OCI-LY1 (cell line): ENCODE measurements around the gene CTPS1.

Experiments
- H2AFZ ChIP-seq: fragments of 200-600 bp; sonication (generic), shearing (Covaris generic); 2 replicates; pipeline ENCODE4 v1.6.0; 2014; ENCODE audit warnings: antibody characterized with exemption, mild to moderate bottlenecking, low read length
- H3F3A ChIP-seq: fragments of 200-600 bp; sonication (generic), shearing (Covaris generic); 2 replicates; pipeline ENCODE4 v1.6.0; 2014; ENCODE audit warnings: mild to moderate bottlenecking, antibody characterized with exemption, low read length, moderate library complexity; ENCODE audit not compliant: insufficient read depth
- H3K27ac ChIP-seq: fragments of 200-600 bp; sonication (generic); 2 replicates; pipeline ENCODE4 v1.5.1; 2014; ENCODE audit warnings: low read length, mixed run types, mild to moderate bottlenecking, low read depth; ENCODE audit not compliant: poor library complexity, severe bottlenecking
- H3K27me3 ChIP-seq: fragments of 200-600 bp; sonication (generic); 2 replicates; pipeline ENCODE4 v1.6.0; 2014; ENCODE audit warnings: antibody characterized with exemption, mild to moderate bottlenecking, low read length, moderate library complexity; ENCODE audit not compliant: insufficient read depth
- H3K36me3 ChIP-seq: fragments of 200-600 bp; sonication (generic); 2 replicates; pipeline ENCODE4 v1.6.1; 2014; ENCODE audit warnings: mild to moderate bottlenecking, antibody characterized with exemption, low read length, moderate library complexity, mixed read lengths; ENCODE audit not compliant: insufficient read depth
- H3K4me1 ChIP-seq: fragments of 200-600 bp; sonication (generic); 2 replicates; pipeline ENCODE4 v1.5.1; 2014; ENCODE audit warnings: mild to moderate bottlenecking, low read length, moderate library complexity; ENCODE audit not compliant: insufficient read depth, severe bottlenecking
- H3K4me2 ChIP-seq: fragments of 200-600 bp; sonication (generic), shearing (Covaris generic); 2 replicates; pipeline ENCODE4 v1.6.1; 2014; ENCODE audit warnings: low read length
- H3K4me3 ChIP-seq: fragments of 200-600 bp; sonication (generic); 2 replicates; pipeline ENCODE4 v1.5.1; 2014; ENCODE audit warnings: low read length, low read depth, mild to moderate bottlenecking, mixed read lengths; ENCODE audit not compliant: poor library complexity, severe bottlenecking
- H3K79me2 ChIP-seq: fragments of 200-600 bp; shearing (Covaris generic); 2 replicates; pipeline ENCODE4 v1.6.1; 2016; ENCODE audit warnings: mixed run types, low read length, mixed read lengths; ENCODE audit not compliant: insufficient read depth
- H3K9ac ChIP-seq: fragments of 200-600 bp; sonication (generic), shearing (Covaris generic); 2 replicates; pipeline ENCODE4 v1.6.1; 2014; ENCODE audit warnings: mild to moderate bottlenecking, low read length, mixed read lengths
- H3K9me2 ChIP-seq: fragments of 200-600 bp; sonication (generic), shearing (Covaris generic); 2 replicates; pipeline ENCODE4 v1.6.1; 2014; ENCODE audit warnings: low read depth, mild to moderate bottlenecking, low read length, mixed read lengths
- H3K9me3 ChIP-seq: fragments of 200-600 bp; shearing (Covaris generic); 2 replicates; pipeline ENCODE4 v1.6.1; 2014; ENCODE audit warnings: low read length, mixed read lengths
- H4K20me1 ChIP-seq: fragments of 200-600 bp; sonication (generic), shearing (Covaris generic); 2 replicates; pipeline ENCODE4 v1.6.0; 2016; ENCODE audit warnings: mild to moderate bottlenecking, low read length; ENCODE audit not compliant: insufficient read depth
- CTCF ChIP-seq: fragments of 200-600 bp; sonication (generic), shearing (Covaris generic); IDR thresholded peaks from 2 replicates; pipeline ENCODE4 v1.5.1; 2017; ENCODE audit warnings: mild to moderate bottlenecking, antibody characterized with exemption, low read length, moderate library complexity, mixed read lengths
- EZH2 ChIP-seq: fragments of 200-600 bp; sonication (generic), shearing (Covaris generic); IDR thresholded peaks from 2 replicates; pipeline ENCODE4 v1.8.0; 2017; ENCODE audit warnings: borderline replicate concordance, mixed run types, mild to moderate bottlenecking, antibody characterized with exemption, low read length, moderate library complexity, mixed read lengths

The CTPS1 gene

GRCh38 chr1:40951943-40952743 is 27.4 kb upstream of the CTPS1 start:
- peak; percentile 89 for TF ChIP-seq CTCF
- TF ChIP-seq EZH2 = no peak
- H3K9me3 ChIP-seq = no peaks in the 10 kb centered on the region
- H3K36me3 ChIP-seq = no peaks in the 10 kb centered on the region
- no peaks in the 10 kb centered on the region for H3K4me1 ChIP-seq
- no peaks in the 10 kb centered on the region for H3F3A ChIP-seq
- H4K20me1 ChIP-seq = no peaks in the 10 kb centered on the region
- H3K27ac ChIP-seq = no peak overlapping the region
- H3K9ac ChIP-seq = no peak overlapping the region
- no peak overlapping the region for H2AFZ ChIP-seq
- no peaks in the 10 kb centered on the region for H3K79me2 ChIP-seq
- H3K4me2 ChIP-seq = no peak overlapping the region
- H3K4me3 ChIP-seq = no peak overlapping the region
- no peaks in the 10 kb centered on the region for H3K27me3 ChIP-seq
- no peaks in the 10 kb centered on the region for H3K9me2 ChIP-seq

- Histone ChIP-seq H3K9ac (no peak overlapping the region), H3K9me2 (no peaks in the 10 kb centered on the region), H3F3A (no peaks in the 10 kb centered on the region), H3K27ac (no peak overlapping the region), H3K36me3 (no peaks in the 10 kb centered on the region), H3K79me2 (no peaks in the 10 kb centered on the region), H3K4me3 (no peak overlapping the region), H2AFZ (no peak overlapping the region), H4K20me1 (no peaks in the 10 kb centered on the region), H3K4me2 (no peak overlapping the region), H3K4me1 (no peaks in the 10 kb centered on the region), H3K9me3 (no peaks in the 10 kb centered on the region), H3K27me3 (no peaks in the 10 kb centered on the region)
- no peak; the same call in 1 of the 2 replicates for TF ChIP-seq CTCF
- no peak for TF ChIP-seq EZH2
Measured at GRCh38 chr1:40952744-40953315, 26.7 kb upstream of the CTPS1 start.

- Histone ChIP-seq H3K36me3 (no peaks in the 10 kb centered on the region; the same call in 1 of the 2 replicates), H3K4me2 (no peak overlapping the region), H3K9me3 (no peaks in the 10 kb centered on the region), H3F3A (no peaks in the 10 kb centered on the region), H3K9me2 (no peaks in the 10 kb centered on the region), H4K20me1 (no peaks in the 10 kb centered on the region), H3K4me3 (no peak overlapping the region), H3K4me1 (no peaks in the 10 kb centered on the region), H3K9ac (no peak overlapping the region), H2AFZ (no peak overlapping the region), H3K27ac (no peak overlapping the region), H3K27me3 (no peaks in the 10 kb centered on the region), H3K79me2 (no peaks in the 10 kb centered on the region)
- TF ChIP-seq EZH2 = no peak
- no peak for TF ChIP-seq CTCF
Measured at GRCh38 chr1:40954626-40955025, 24.9 kb upstream of the CTPS1 start.
